SU-DHL-6 (cell line): ENCODE data around the gene GRID1.

Experiments
- H2AFZ ChIP-seq: fragments of 200-600 bp; sonication (generic); 2 replicates; pipeline ENCODE4 v1.6.1; 2014; ENCODE audit warnings: low read depth, mild to moderate bottlenecking, moderate library complexity, mixed read lengths, antibody characterized with exemption, low read length; ENCODE audit not compliant: severe bottlenecking
- H3F3A ChIP-seq: fragments of 200-600 bp; shearing (Covaris generic); 2 replicates; pipeline ENCODE4 v1.6.0; 2016; ENCODE audit warnings: antibody characterized with exemption, mild to moderate bottlenecking; ENCODE audit not compliant: insufficient read depth
- H3K27ac ChIP-seq: fragments of 200-600 bp; sonication (generic); 2 replicates; pipeline ENCODE4 v1.5.1; 2016; ENCODE audit warnings: low read depth, mild to moderate bottlenecking, low read length, moderate library complexity, mixed read lengths
- H3K27me3 ChIP-seq: fragments of 200-600 bp; sonication (generic), shearing (Covaris generic); 2 replicates; pipeline ENCODE4 v1.6.0; 2014; ENCODE audit warnings: mild to moderate bottlenecking, low read length
- H3K36me3 ChIP-seq: fragments of 200-600 bp; sonication (generic); 2 replicates; pipeline ENCODE4 v1.6.1; 2014; ENCODE audit warnings: mild to moderate bottlenecking, low read length, mixed read lengths
- H3K4me2 ChIP-seq: fragments of 300-600, 200-600 bp; shearing (Covaris generic), sonication (generic); 2 replicates; pipeline ENCODE4 v1.6.0; 2014; ENCODE audit warnings: low read length, low read depth, mild to moderate bottlenecking; ENCODE audit not compliant: poor library complexity, severe bottlenecking
- H3K4me3 ChIP-seq: fragments of 200-600 bp; sonication (generic); 2 replicates; pipeline ENCODE4 v1.5.1; 2014; ENCODE audit warnings: antibody characterized with exemption, low read length, mild to moderate bottlenecking, mixed read lengths; ENCODE audit not compliant: insufficient read depth, poor library complexity, severe bottlenecking
- H3K79me2 ChIP-seq: fragments of 200-600 bp; sonication (generic); 2 replicates; pipeline ENCODE4 v1.6.1; 2014; ENCODE audit warnings: mild to moderate bottlenecking, low read length, moderate library complexity; ENCODE audit not compliant: insufficient read depth
- H3K9ac ChIP-seq: fragments of 200-600 bp; sonication (generic); 2 replicates; pipeline ENCODE4 v1.7.0; 2014; ENCODE audit warnings: mild to moderate bottlenecking, low read length
- H3K9me2 ChIP-seq: fragments of 200-600 bp; sonication (generic); replicated peaks from 2 replicates; pipeline ENCODE4 v1.6.1; 2014; ENCODE audit warnings: low read length; ENCODE audit not compliant: insufficient read depth
- H3K9me3 ChIP-seq: fragments of 200-600 bp; sonication (generic); 2 replicates; pipeline ENCODE4 v1.6.1; 2014; ENCODE audit warnings: low read length, mixed read lengths; ENCODE audit not compliant: insufficient read depth
- H4K20me1 ChIP-seq: fragments of 200-600 bp; sonication (generic); 2 replicates; pipeline ENCODE4 v1.6.1; 2014; ENCODE audit warnings: low read depth, mild to moderate bottlenecking, antibody characterized with exemption, low read length, moderate library complexity, mixed read lengths
- CTCF ChIP-seq: fragments of 200-600 bp; sonication (generic); IDR thresholded peaks from one replicate; pipeline ENCODE4 v1.5.1; 2017; ENCODE audit warnings: antibody characterized with exemption, mild to moderate bottlenecking, low read length, moderate library complexity; ENCODE audit not compliant: insufficient read depth, poor library complexity, severe bottlenecking
- EZH2phosphoT487 ChIP-seq: fragments of 200-600 bp; sonication (generic), shearing (Covaris generic); conservative IDR thresholded peaks from 2 replicates; pipeline ENCODE4 v1.6.1; 2018; ENCODE audit warnings: mild to moderate bottlenecking, antibody characterized with exemption, low read length, moderate library complexity, mixed read lengths

The GRID1 gene

GRCh38 chr10:85603151-85603940 lies 763.2 kb downstream of the GRID1 start:
- H3K9me3 ChIP-seq = no peaks in the 10 kb centered on the region
- H3K27me3 ChIP-seq = no peaks in the 10 kb centered on the region
- no peak overlapping the region for H3K4me2 ChIP-seq
- no peaks in the 10 kb centered on the region for H3K79me2 ChIP-seq
- H3K4me3 ChIP-seq = no peak overlapping the region
- no peak overlapping the region for H2AFZ ChIP-seq
- no peaks in the 10 kb centered on the region for H4K20me1 ChIP-seq
- no peaks in the 10 kb centered on the region for H3K36me3 ChIP-seq
- H3K27ac ChIP-seq = no peak overlapping the region
- H3K9me2 ChIP-seq = no peaks in the 10 kb centered on the region
- TF ChIP-seq EZH2phosphoT487 = no peak
- no peak for TF ChIP-seq CTCF
- no peak overlapping the region for H3K9ac ChIP-seq
- no peaks in the 10 kb centered on the region for H3F3A ChIP-seq

- H3K79me2 ChIP-seq = no peaks in the 10 kb centered on the region
- no peak overlapping the region for H3K4me2 ChIP-seq
- H3K27ac ChIP-seq = no peak overlapping the region
- no peak for TF ChIP-seq EZH2phosphoT487
- TF ChIP-seq CTCF = no peak
- H3K4me3 ChIP-seq = no peak overlapping the region
- H3K9me2 ChIP-seq = no peaks in the 10 kb centered on the region
- H2AFZ ChIP-seq = no peak overlapping the region
- no peaks in the 10 kb centered on the region for H3K9me3 ChIP-seq
- H3K9ac ChIP-seq = no peak overlapping the region
- H4K20me1 ChIP-seq = no peaks in the 10 kb centered on the region
- H3K36me3 ChIP-seq = no peaks in the 10 kb centered on the region
- H3K27me3 ChIP-seq = no peaks in the 10 kb centered on the region
- H3F3A ChIP-seq = no peaks in the 10 kb centered on the region
Measured at GRCh38 chr10:85602713-85603112, 763.9 kb downstream of the GRID1 start.

- H3K4me2 ChIP-seq = no peak overlapping the region
- H3K79me2 ChIP-seq = no peaks in the 10 kb centered on the region
- H3K36me3 ChIP-seq = no peaks in the 10 kb centered on the region
- H4K20me1 ChIP-seq = no peaks in the 10 kb centered on the region
- no peaks in the 10 kb centered on the region for H3K9me2 ChIP-seq
- TF ChIP-seq EZH2phosphoT487 (no peak), CTCF (no peak)
- H3K4me3 ChIP-seq = no peak overlapping the region
- no peaks in the 10 kb centered on the region for H3F3A ChIP-seq
- no peaks in the 10 kb centered on the region for H3K9me3 ChIP-seq
- H3K27me3 ChIP-seq = no peaks in the 10 kb centered on the region
- H2AFZ ChIP-seq = no peak overlapping the region
- no peak overlapping the region for H3K27ac ChIP-seq
- H3K9ac ChIP-seq = no peak overlapping the region
Measured at GRCh38 chr10:85602306-85602705, 764.3 kb downstream of the GRID1 start.
